Testis (tissue), 3 donors: ENCODE results near the gene CCRL2. TPM values are rescaled to one million over a fixed set of nuclear protein-coding genes. Genes with fewer than 3 reads are reported as not detected.

Experiments
- DNase-seq: peaks from one replicate; pipeline ENCODE4 v3.0.0-alpha.2; 2019
- H3K27ac ChIP-seq, 2 donors: fragments of 200-600 bp; sonication (generic); one replicate each; pipeline ENCODE4 v1.5.1; 2019
- H3K27me3 ChIP-seq: fragments of 200-600 bp; sonication (generic); one replicate; pipeline ENCODE4 v1.5.1; 2019
- H3K36me3 ChIP-seq: fragments of 200-600 bp; sonication (generic); one replicate; pipeline ENCODE4 v1.5.1; 2017; ENCODE audit warnings: low read depth; ENCODE audit errors: missing control alignments
- H3K4me1 ChIP-seq: fragments of 200-600 bp; sonication (generic); one replicate; pipeline ENCODE4 v1.5.1; 2019
- H3K4me3 ChIP-seq, 2 donors: fragments of 200-600 bp; sonication (generic); one replicate each; pipeline ENCODE4 v1.5.1; 2017 to 2019
- H3K9me3 ChIP-seq: fragments of 200-600 bp; sonication (generic); one replicate; pipeline ENCODE4 v1.5.1; 2017
- POLR2A ChIP-seq: fragments of 450-650 bp; IDR thresholded peaks from one replicate; pipeline ENCODE4 v1.6.1; 2017; ENCODE audit warnings: antibody characterized with exemption, mild to moderate bottlenecking, moderate library complexity
- WGBS, 2 donors: methylation state at CpG; one replicate each; pipeline ENCODE4 v1.1.5; 2018; 5-methylcytosine and 5-hydroxymethylcytosine counted together
- intact Hi-C: fragments of 100-400 bp; cut with DNase I; formaldehyde crosslinking; loops from one replicate; pipeline ENCODE4 v1.15.1; 2023; ENCODE audit warnings: low total_unique reads
- polyA plus RNA-seq: library from polyadenylated mRNA; stranded (reverse); fragments of 350-450 nt; fragmentation: Illumina TruSeq; extraction: RNeasy Lipid Tissue Mini Kit (QIAGEN cat#74804); gene quantifications from one replicate; pipeline ENCODE4 v1.2.3, GENCODE V29; 2014; ENCODE audit warnings: low read depth, low replicate concordance; ENCODE audit not compliant: insufficient read depth
- total RNA-seq, 2 donors: library from RNA; depleted of rRNA; stranded (reverse); fragments of >200 nt; gene quantifications; one replicate each; pipeline ENCODE4 v1.2.3, GENCODE V29; 2016
- TF ChIP-seq, protein P1 (sequence below), 3 experiments: fragments of 450-650 bp in 2 of 3; fragments of 200-600 bp in 1 of 3; sonication (generic) in 1 of 3; IDR thresholded peaks; one replicate each; pipeline ENCODE4 v1.5.1; 2016 to 2019; ENCODE audit warnings: antibody characterized with exemption in 3 of 3, mild to moderate bottlenecking in 2 of 3, moderate library complexity in 1 of 3

Gene CCRL2
- total and polyA plus RNA-seq, 3 donors from 2014 or later, result 0.31 to 1.2 (median 0.87) TPM

DNA sequence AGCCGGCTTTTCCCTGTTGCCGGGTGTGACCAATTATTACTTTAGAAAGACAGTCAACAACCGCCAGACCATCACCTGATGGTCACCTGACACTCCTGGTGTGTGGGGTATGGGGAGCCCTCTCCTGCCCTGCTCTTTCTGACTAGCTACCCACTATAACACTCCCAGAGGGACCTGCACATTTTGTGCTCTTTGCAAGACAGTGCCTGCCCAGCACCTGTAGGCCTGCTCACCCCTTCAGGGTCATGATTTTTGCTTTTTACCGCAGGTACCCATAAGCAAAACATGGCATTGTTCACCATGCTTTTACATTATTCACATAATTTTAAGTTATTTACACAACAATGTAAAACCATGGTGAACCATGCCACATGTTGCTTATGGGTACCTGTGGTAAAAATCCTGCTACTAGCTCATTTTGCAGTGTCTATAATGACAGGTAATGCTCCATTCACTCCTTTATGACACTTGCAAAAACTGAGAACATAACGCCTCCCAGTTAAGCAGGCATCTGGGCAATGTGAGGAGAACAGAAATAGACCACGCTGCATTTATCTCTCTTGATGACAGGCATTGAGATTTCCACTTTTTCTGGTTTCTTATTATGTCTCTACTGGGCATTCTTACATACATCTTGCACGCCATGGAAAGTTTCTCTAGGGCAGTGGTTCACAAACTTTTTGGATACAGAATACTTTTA, 9.9 kb downstream of the CCRL2 start:
- H3K27me3 ChIP-seq, result no peaks in the 10 kb centered on the region
- intact Hi-C loops, result no loop called here
- H3K9me3 ChIP-seq, result no peaks in the 10 kb centered on the region
- H3K36me3 ChIP-seq, result no peaks in the 10 kb centered on the region
- no peaks in the 10 kb centered on the region for H3K4me1 ChIP-seq
- no peak overlapping the region for H3K4me3 ChIP-seq
- TF ChIP-seq, protein P1, sequence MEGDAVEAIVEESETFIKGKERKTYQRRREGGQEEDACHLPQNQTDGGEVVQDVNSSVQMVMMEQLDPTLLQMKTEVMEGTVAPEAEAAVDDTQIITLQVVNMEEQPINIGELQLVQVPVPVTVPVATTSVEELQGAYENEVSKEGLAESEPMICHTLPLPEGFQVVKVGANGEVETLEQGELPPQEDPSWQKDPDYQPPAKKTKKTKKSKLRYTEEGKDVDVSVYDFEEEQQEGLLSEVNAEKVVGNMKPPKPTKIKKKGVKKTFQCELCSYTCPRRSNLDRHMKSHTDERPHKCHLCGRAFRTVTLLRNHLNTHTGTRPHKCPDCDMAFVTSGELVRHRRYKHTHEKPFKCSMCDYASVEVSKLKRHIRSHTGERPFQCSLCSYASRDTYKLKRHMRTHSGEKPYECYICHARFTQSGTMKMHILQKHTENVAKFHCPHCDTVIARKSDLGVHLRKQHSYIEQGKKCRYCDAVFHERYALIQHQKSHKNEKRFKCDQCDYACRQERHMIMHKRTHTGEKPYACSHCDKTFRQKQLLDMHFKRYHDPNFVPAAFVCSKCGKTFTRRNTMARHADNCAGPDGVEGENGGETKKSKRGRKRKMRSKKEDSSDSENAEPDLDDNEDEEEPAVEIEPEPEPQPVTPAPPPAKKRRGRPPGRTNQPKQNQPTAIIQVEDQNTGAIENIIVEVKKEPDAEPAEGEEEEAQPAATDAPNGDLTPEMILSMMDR (IDR thresholded peaks at IDR 0.05), result no peak
- no peak for TF ChIP-seq POLR2A
- WGBS, 2 donors, result 83 to 93% methylated on average over 7 of the region's 7 CpGs
- H3K27ac ChIP-seq, result no peak overlapping the region
- no peak for DNase-seq

DNA sequence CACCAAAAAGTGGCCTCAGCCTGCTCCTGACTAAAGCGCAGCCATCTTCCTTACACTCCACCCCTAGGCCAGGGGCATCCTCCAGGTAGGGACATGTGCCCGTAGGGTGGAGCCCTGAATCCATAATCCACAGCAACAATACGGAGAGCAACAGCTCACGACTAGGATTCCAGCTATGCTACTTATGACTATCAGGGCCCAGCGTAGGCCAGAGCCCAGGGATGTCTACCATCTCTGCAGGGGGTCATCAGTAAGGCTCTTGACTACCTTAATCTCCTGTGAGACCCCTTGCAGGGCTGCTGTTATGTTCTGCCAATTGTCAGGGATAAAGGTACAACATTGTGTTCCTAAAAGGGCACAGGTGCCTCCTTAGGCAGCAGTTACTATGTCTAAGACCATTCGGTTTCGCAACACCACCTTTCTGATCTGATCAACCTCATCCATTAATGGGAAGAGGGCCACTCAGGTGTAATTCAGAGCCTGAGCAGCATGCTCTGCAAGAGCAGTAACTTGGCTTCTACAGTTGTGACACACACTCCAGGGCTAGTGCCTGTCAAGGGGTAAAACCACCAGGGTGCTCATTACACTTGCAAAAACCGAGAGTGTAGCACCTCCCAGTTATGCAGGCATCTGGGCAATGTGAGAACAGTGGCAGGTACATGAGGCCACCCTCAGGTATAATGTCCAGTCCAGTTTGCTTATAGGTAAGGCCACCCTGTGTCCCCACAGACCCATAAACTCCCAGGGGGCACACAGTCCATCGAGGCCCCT, 11.0 kb downstream of the CCRL2 start:
- no peak overlapping the region for H3K27ac ChIP-seq
- no peaks in the 10 kb centered on the region for H3K9me3 ChIP-seq
- no peak overlapping the region for H3K4me3 ChIP-seq
- intact Hi-C loops, result no loop called here
- H3K27me3 ChIP-seq, result no peaks in the 10 kb centered on the region
- TF ChIP-seq, protein P1 (IDR thresholded peaks at IDR 0.05), result no peak
- TF ChIP-seq POLR2A, result no peak
- no peak for DNase-seq
- H3K36me3 ChIP-seq, result no peaks in the 10 kb centered on the region
- WGBS, 2 donors, result 68 to 85% methylated on average over 6 to 9 of the region's 9 CpGs
- no peaks in the 10 kb centered on the region for H3K4me1 ChIP-seq

DNA sequence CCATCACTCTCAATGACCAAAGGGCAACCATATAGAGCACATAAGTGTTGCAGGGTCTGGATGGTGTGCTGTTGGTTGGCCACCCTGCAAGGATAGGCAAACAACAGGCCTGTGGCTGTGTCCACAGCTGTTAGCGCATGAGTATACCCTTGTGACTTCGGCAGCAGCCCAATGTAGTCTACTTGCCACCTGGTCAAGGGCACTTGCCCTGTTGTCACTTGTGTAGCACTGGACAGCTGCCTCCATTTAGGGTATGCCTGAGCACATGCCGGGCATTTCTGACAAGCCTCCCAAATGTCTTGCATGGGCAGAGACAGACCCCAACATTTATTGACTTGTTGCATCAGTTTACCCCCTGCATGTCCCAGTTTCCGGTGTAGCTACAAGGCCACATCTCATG, 12.8 kb downstream of the CCRL2 start:
- H3K4me1 ChIP-seq, result no peaks in the 10 kb centered on the region
- DNase-seq, result no peak
- no peak overlapping the region for H3K27ac ChIP-seq
- WGBS, 2 donors, result 92 to 93% methylated on average over 4 of the region's 4 CpGs
- no peak overlapping the region for H3K4me3 ChIP-seq
- TF ChIP-seq POLR2A, result no peak
- TF ChIP-seq, protein P1 (IDR thresholded peaks at IDR 0.05), result no peak
- intact Hi-C loops, result no loop called here
- H3K9me3 ChIP-seq, result no peaks in the 10 kb centered on the region
- no peaks in the 10 kb centered on the region for H3K36me3 ChIP-seq
- no peaks in the 10 kb centered on the region for H3K27me3 ChIP-seq

DNA sequence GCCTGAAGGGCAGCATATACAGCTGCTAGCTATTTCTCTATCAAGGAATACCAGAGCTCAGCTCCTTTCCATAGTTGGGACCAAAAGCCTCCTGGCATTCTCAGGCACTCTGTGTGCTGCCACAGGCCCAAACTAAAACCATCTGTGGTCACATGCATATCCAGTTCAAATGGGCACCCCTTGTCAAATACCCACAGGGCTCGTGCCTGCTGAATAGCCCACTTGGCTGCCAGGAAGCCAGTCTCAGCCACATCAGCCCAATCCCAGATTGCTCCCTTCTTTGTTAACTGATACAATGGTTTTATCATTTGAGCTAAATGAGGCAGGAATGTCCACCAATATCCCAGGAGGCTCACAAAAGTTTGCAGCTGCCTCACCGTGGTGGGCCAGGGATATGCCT, 13.9 kb downstream of the CCRL2 start:
- H3K9me3 ChIP-seq, result no peaks in the 10 kb centered on the region
- intact Hi-C loops, result no loop called here
- no peaks in the 10 kb centered on the region for H3K36me3 ChIP-seq
- no peaks in the 10 kb centered on the region for H3K4me1 ChIP-seq
- no peak overlapping the region for H3K27ac ChIP-seq
- 76 to 92% methylated on average over 2 of the region's 2 CpGs for WGBS, 2 donors
- H3K27me3 ChIP-seq, result no peaks in the 10 kb centered on the region
- TF ChIP-seq POLR2A, result no peak
- TF ChIP-seq, protein P1 (IDR thresholded peaks at IDR 0.05), result no peak
- no peak for DNase-seq
- H3K4me3 ChIP-seq, result no peak overlapping the region
